DND-41 (cell line): ENCODE data around the gene FOCAD.

Experiments
- CTCF ChIP-seq: IDR thresholded peaks from 2 replicates; pipeline ENCODE4 v1.5.1; 2012; ENCODE audit warnings: borderline replicate concordance, low read length, moderate library complexity, mild to moderate bottlenecking; ENCODE audit not compliant: poor library complexity, severe bottlenecking; ENCODE audit errors: extremely low read depth
- EZH2 ChIP-seq: IDR thresholded peaks from 3 replicates; pipeline ENCODE4 v1.6.1; 2012; ENCODE audit warnings: borderline replicate concordance, low read depth, mild to moderate bottlenecking, moderate library complexity, low read length, inconsistent platforms; ENCODE audit not compliant: severe bottlenecking

DNA sequence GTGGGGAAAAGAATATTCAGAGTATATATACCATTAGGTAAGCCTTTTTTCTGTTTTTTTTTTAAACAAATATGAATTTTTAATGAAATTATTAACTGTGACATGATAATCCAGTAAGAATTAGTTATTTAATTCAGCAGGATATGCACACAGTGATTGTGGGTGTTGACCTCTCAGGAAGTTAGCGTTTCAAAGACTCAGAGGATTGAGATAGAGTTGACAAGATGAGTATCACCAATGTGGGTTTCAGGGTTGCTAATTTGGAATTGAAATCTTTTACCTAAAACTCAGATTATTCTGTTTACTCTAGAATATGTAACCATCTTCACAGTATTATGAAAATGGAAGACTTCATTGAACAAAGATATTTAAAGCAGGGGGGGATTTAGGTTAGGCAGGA lies 56.2 kb downstream of the FOCAD start:
- TF ChIP-seq CTCF (no peak), EZH2 (no peak)
